HG03045 (cell line): ENCODE results near the gene HSPA8.

Experiments
- ATAC-seq: cut with Tn5 transposase; IDR thresholded peaks from one replicate; pipeline ENCODE4 v1.9.1; 2021; ENCODE audit warnings: mild to moderate bottlenecking, moderate library complexity; ENCODE audit not compliant: unreplicated experiment

Gene HSPA8

GRCh38 chr11:123051146-123051545 lies 10.8 kb downstream of the HSPA8 start:
- no peak for ATAC-seq

GRCh38 chr11:123047947-123048293 lies 14.0 kb downstream of the HSPA8 start:
- no peak for ATAC-seq

- no peak for ATAC-seq
Measured at GRCh38 chr11:123047266-123047946, 14.5 kb downstream of the HSPA8 start.

- ATAC-seq, result no peak
Measured at GRCh38 chr11:123046473-123047259, 15.3 kb downstream of the HSPA8 start.

GRCh38 chr11:123045101-123045500 lies 16.8 kb downstream of the HSPA8 start:
- no peak for ATAC-seq

- no peak for ATAC-seq
Measured at GRCh38 chr11:123041185-123041584, 20.8 kb downstream of the HSPA8 start.

GRCh38 chr11:123040111-123040432 lies 21.9 kb downstream of the HSPA8 start:
- no peak for ATAC-seq

- ATAC-seq, result no peak
Measured at GRCh38 chr11:123035831-123036230, 26.1 kb downstream of the HSPA8 start.

- no peak for ATAC-seq
Measured at GRCh38 chr11:123034597-123034996, 27.3 kb downstream of the HSPA8 start.

- ATAC-seq, result no peak
Measured at GRCh38 chr11:123033895-123034294, 28.0 kb downstream of the HSPA8 start.

GRCh38 chr11:123030517-123030916 lies 31.4 kb downstream of the HSPA8 start:
- no peak for ATAC-seq

GRCh38 chr11:123020968-123021367 lies 41.0 kb downstream of the HSPA8 start:
- ATAC-seq, result no peak

GRCh38 chr11:123018702-123019101 lies 43.2 kb downstream of the HSPA8 start:
- ATAC-seq, result no peak

GRCh38 chr11:123011510-123011909 lies 50.4 kb downstream of the HSPA8 start:
- ATAC-seq, result no peak
